IMR-90 (cell line): ENCODE measurements around the gene TBL3. TPM values are rescaled to one million over a fixed set of nuclear protein-coding genes. Genes with fewer than 3 reads are reported as not detected.
A peak's percentile ranks its signal among the peaks of the same experiment; 100 is the strongest.

ENCODE experiments used
- ATAC-seq: fragments of 200-7000 bp; cut with Tn5 transposase; 2 replicates; pipeline ENCODE4 v1.9.1; 2020; ENCODE audit warnings: low read depth, mild to moderate bottlenecking, moderate library complexity
- BruUV-seq: library from RNA; stranded (reverse); fragments of 400-500 nt; replicated peaks from 2 replicates; lab custom pipeline; 2021; lab: Mats Ljungman, UMichigan
- CTCF ChIA-PET: fragments of 300-600 bp; formaldehyde crosslinking; extraction: SDS; loops from one replicate; lab custom pipeline; 2021; ENCODE audit warnings: antibody characterized with exemption; lab: Yijun Ruan, JAX
- POLR2A ChIA-PET: fragments of 300-600 bp; sonication (Branson Sonifier 250); formaldehyde crosslinking; loops from one replicate; lab custom pipeline; 2022; ENCODE audit warnings: antibody characterized with exemption; ENCODE audit not compliant: unreplicated experiment; lab: Charles Lee
- DNase-seq: peaks from one replicate; pipeline ENCODE4 v3.0.0; 2013
- H2AFZ ChIP-seq: replicated peaks from 2 replicates; pipeline ENCODE3; 2013; ENCODE audit warnings: low read length, mild to moderate bottlenecking; ENCODE audit not compliant: poor library complexity
- H2AK5ac ChIP-seq: 2 replicates; pipeline ENCODE4 v1.6.1; 2013; ENCODE audit warnings: low read depth, low read length, inconsistent platforms
- H2AK9ac ChIP-seq: replicated peaks from 2 replicates; pipeline ENCODE3; 2013; ENCODE audit warnings: mild to moderate bottlenecking, low read depth, low read length, moderate library complexity; ENCODE audit not compliant: poor library complexity
- H2BK120ac ChIP-seq: 2 replicates; pipeline ENCODE4 v1.6.1; 2013; ENCODE audit warnings: low read depth, low read length, inconsistent platforms
- H2BK15ac ChIP-seq: 3 replicates; pipeline ENCODE4 v1.6.1; 2013; ENCODE audit warnings: low read depth, low read length, inconsistent platforms
- H2BK20ac ChIP-seq: 2 replicates; pipeline ENCODE4 v1.6.1; 2013; ENCODE audit warnings: low read depth, mild to moderate bottlenecking, inconsistent platforms, low read length, moderate library complexity
- H2BK5ac ChIP-seq: 2 replicates; pipeline ENCODE4 v1.6.1; 2013; ENCODE audit warnings: mild to moderate bottlenecking, low read depth, low read length, inconsistent platforms; ENCODE audit not compliant: poor library complexity, severe bottlenecking
- H3K14ac ChIP-seq: replicated peaks from 2 replicates; pipeline ENCODE4 v1.6.1; 2013; ENCODE audit warnings: low read depth, low read length, inconsistent platforms
- H3K18ac ChIP-seq: 2 replicates; pipeline ENCODE4 v1.6.1; 2013; ENCODE audit warnings: low read depth, low read length, control low read depth
- H3K23ac ChIP-seq: 2 replicates; pipeline ENCODE4 v1.6.1; 2013; ENCODE audit warnings: low read depth, low read length, inconsistent platforms
- H3K27ac ChIP-seq: 2 replicates; pipeline ENCODE4 v1.5.1; 2013; ENCODE audit warnings: mild to moderate bottlenecking, control low read depth, low read length; ENCODE audit not compliant: insufficient read depth
- H3K27me3 ChIP-seq: 2 replicates; pipeline ENCODE4 v1.6.1; 2013; ENCODE audit warnings: low read length; ENCODE audit not compliant: control insufficient read depth, insufficient read depth
- H3K36me3 ChIP-seq: 2 replicates; pipeline ENCODE4 v1.6.1; 2013; ENCODE audit warnings: low read length, mixed read lengths; ENCODE audit not compliant: control insufficient read depth, insufficient read depth
- H3K4ac ChIP-seq: 2 replicates; pipeline ENCODE4 v1.6.1; 2013; ENCODE audit warnings: low read depth, low read length, inconsistent platforms
- H3K4me1 ChIP-seq: 2 replicates; pipeline ENCODE4 v1.6.1; 2013; ENCODE audit warnings: low read length, mixed read lengths; ENCODE audit not compliant: control insufficient read depth, insufficient read depth
- H3K4me2 ChIP-seq: 2 replicates; pipeline ENCODE4 v1.6.1; 2013; ENCODE audit warnings: low read depth, mild to moderate bottlenecking, control low read depth, low read length, moderate library complexity
- H3K4me3 ChIP-seq: 2 replicates; pipeline ENCODE4 v1.5.1; 2013; ENCODE audit warnings: low read depth, mild to moderate bottlenecking, control low read depth, low read length, moderate library complexity; ENCODE audit not compliant: insufficient read depth
- H3K56ac ChIP-seq: 2 replicates; pipeline ENCODE4 v1.6.1; 2013; ENCODE audit warnings: low read length, inconsistent platforms; ENCODE audit not compliant: insufficient read depth; ENCODE audit errors: extremely low read depth
- H3K79me1 ChIP-seq, 2 experiments: 2 replicates each; pipeline ENCODE4 v1.6.1; 2013; ENCODE audit warnings: low read length in 2 of 2, inconsistent platforms in 1 of 2, low read depth in 1 of 2
- H3K9ac ChIP-seq: 2 replicates; pipeline ENCODE4 v1.6.1; 2013; ENCODE audit warnings: low read depth, low read length, control low read depth
- H3K9me1 ChIP-seq: 2 replicates; pipeline ENCODE4 v1.6.1; 2013; ENCODE audit warnings: low read length, inconsistent platforms; ENCODE audit not compliant: insufficient read depth
- H3K9me3 ChIP-seq: 2 replicates; pipeline ENCODE4 v1.6.1; 2013; ENCODE audit warnings: low read length; ENCODE audit not compliant: control insufficient read depth, insufficient read depth
- H4K20me1 ChIP-seq: 2 replicates; pipeline ENCODE4 v1.6.1; 2013; ENCODE audit warnings: low read length, inconsistent platforms; ENCODE audit not compliant: insufficient read depth
- H4K5ac ChIP-seq: 2 replicates; pipeline ENCODE4 v1.6.1; 2013; ENCODE audit warnings: mild to moderate bottlenecking, low read depth, low read length, control low read depth
- H4K8ac ChIP-seq, 2 experiments: 2 replicates each; pipeline ENCODE4 v1.6.1; 2013; ENCODE audit warnings: low read depth in 2 of 2, low read length in 2 of 2, control low read depth in 1 of 2, inconsistent platforms in 1 of 2
- H4K91ac ChIP-seq: 2 replicates; pipeline ENCODE4 v1.6.1; 2013; ENCODE audit warnings: low read depth, low read length, inconsistent platforms; ENCODE audit not compliant: insufficient read depth
- CHD1 ChIP-seq: IDR thresholded peaks from 2 replicates; pipeline ENCODE4 v1.6.1; 2012; ENCODE audit warnings: low read depth, low read length, improper control_type of control experiment
- FOS ChIP-seq: fragments of 150-350 bp; IDR thresholded peaks from 2 replicates; pipeline ENCODE4 v1.6.1; 2016; ENCODE audit warnings: low read depth, low read length
- MXI1 ChIP-seq: IDR thresholded peaks from 2 replicates; pipeline ENCODE4 v1.6.1; 2012; ENCODE audit warnings: low read depth, mild to moderate bottlenecking, low read length, moderate library complexity, borderline replicate concordance
- POLR2A ChIP-seq: IDR thresholded peaks from 2 replicates; pipeline ENCODE4 v1.6.1; 2012; ENCODE audit warnings: mild to moderate bottlenecking, low read depth, low read length
- RAD21 ChIP-seq: IDR thresholded peaks from 2 replicates; pipeline ENCODE4 v1.6.1; 2012; ENCODE audit warnings: low read length, improper control_type of control experiment
- RCOR1 ChIP-seq: IDR thresholded peaks from 2 replicates; pipeline ENCODE4 v1.6.1; 2012; ENCODE audit warnings: mild to moderate bottlenecking, low read length, improper control_type of control experiment; ENCODE audit not compliant: insufficient replicate concordance
- WGBS, 2 experiments: methylation state at CpG; one replicate each; pipeline versions ENCODE4 v1.1.5 to v1.1.7; 2013; ENCODE audit warnings: missing lambda C conversion rate in 2 of 2; ENCODE audit not compliant: insufficient read length in 1 of 2; ENCODE audit errors: extremely low coverage in 2 of 2; 5-methylcytosine and 5-hydroxymethylcytosine counted together
- dilution Hi-C: fragments of 300-500 bp; cut with HindIII; formaldehyde crosslinking; loops from one replicate; pipeline ENCODE4 v1.14.3; 2018; ENCODE audit warnings: low sequenced_read_pairs; ENCODE audit not compliant: unreplicated experiment
- in situ Hi-C: fragments of 300-500 bp; cut with MboI; formaldehyde crosslinking; loops from 3 replicates; pipeline ENCODE4 v1.14.3; 2019; ENCODE audit warnings: low sequenced_read_pairs, inconsistent platforms, mixed read lengths
- intact Hi-C: fragments of 100-400 bp; cut with micrococcal nuclease; formaldehyde crosslinking; loops from 2 replicates; pipeline ENCODE4 v1.10.0; 2022
- polyA plus RNA-seq, 3 experiments: library from polyadenylated mRNA; depleted of rRNA; stranded (reverse); fragments of >200 nt; gene quantifications; 2 replicates each; pipeline ENCODE4 v1.2.3, GENCODE V29; 2012; ENCODE audit warnings: low replicate concordance in 1 of 3
- total RNA-seq: library from RNA; depleted of rRNA; stranded (reverse); fragments of >200 nt; gene quantifications from 2 replicates; pipeline ENCODE4 v1.2.3, GENCODE V29; 2012
- TF ChIP-seq, protein P1 (sequence below): fragments of 150-350 bp; IDR thresholded peaks from 2 replicates; pipeline ENCODE4 v1.6.1; 2016; ENCODE audit warnings: low read depth, mild to moderate bottlenecking, low read length, moderate library complexity, borderline replicate concordance
- TF ChIP-seq, protein P2 (sequence below): conservative IDR thresholded peaks from 2 replicates; pipeline ENCODE4 v1.5.1; 2012; ENCODE audit warnings: mild to moderate bottlenecking, low read depth, low read length, improper control_type of control experiment

TBL3 gene
- total and polyA plus RNA-seq, 2 of the 4 experiments (the other 2 are of a cell fraction): 38.5 to 60.8 TPM

DNA sequence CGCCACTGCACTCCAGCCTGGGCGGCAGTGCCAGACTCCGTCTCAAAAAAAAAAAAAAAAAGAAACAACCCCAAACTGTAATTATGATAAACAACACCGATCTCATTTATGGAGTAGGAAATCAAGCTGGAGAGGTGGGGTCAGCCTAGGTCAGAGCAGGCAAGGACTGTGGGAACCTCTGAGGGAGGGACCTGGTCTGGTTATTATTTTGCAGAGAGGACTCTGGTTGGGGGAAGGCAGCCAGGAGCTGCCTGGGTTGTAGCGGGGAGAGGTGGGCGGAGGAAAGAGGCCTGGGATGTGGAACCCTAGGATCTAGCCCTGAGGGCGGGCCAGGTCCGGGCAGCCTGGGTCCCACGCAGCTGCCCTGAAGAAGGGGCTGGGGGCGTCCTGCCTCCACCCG lies 42.7 kb upstream of the TBL3 start:
- H3K18ac ChIP-seq: no peak overlapping the region; the same call in 1 of the 2 replicates
- TF ChIP-seq, protein P1, sequence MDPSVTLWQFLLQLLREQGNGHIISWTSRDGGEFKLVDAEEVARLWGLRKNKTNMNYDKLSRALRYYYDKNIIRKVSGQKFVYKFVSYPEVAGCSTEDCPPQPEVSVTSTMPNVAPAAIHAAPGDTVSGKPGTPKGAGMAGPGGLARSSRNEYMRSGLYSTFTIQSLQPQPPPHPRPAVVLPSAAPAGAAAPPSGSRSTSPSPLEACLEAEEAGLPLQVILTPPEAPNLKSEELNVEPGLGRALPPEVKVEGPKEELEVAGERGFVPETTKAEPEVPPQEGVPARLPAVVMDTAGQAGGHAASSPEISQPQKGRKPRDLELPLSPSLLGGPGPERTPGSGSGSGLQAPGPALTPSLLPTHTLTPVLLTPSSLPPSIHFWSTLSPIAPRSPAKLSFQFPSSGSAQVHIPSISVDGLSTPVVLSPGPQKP: no peak
- TF ChIP-seq POLR2A (no peak), RCOR1 (no peak), MXI1 (no peak), CHD1 (no peak), RAD21 (no peak), FOS (no peak)
- TF ChIP-seq, protein P2, sequence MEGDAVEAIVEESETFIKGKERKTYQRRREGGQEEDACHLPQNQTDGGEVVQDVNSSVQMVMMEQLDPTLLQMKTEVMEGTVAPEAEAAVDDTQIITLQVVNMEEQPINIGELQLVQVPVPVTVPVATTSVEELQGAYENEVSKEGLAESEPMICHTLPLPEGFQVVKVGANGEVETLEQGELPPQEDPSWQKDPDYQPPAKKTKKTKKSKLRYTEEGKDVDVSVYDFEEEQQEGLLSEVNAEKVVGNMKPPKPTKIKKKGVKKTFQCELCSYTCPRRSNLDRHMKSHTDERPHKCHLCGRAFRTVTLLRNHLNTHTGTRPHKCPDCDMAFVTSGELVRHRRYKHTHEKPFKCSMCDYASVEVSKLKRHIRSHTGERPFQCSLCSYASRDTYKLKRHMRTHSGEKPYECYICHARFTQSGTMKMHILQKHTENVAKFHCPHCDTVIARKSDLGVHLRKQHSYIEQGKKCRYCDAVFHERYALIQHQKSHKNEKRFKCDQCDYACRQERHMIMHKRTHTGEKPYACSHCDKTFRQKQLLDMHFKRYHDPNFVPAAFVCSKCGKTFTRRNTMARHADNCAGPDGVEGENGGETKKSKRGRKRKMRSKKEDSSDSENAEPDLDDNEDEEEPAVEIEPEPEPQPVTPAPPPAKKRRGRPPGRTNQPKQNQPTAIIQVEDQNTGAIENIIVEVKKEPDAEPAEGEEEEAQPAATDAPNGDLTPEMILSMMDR: no peak
- H3K4me1 ChIP-seq: no peaks in the 10 kb centered on the region
- in situ Hi-C loops (no loop called here), intact Hi-C loops (loop anchor here (1.0 kb wide), 2 partner anchors 66 to 117 kb away; no protein-coding TSS in a partner anchor), dilution Hi-C loops (no loop called here)
- H4K5ac ChIP-seq: 0 out of 2 replicates have a peak overlapping the region, but pooled peaks have one; percentile 69
- no peak overlapping the region for H2BK120ac ChIP-seq
- H2BK15ac ChIP-seq: no peak overlapping the region
- no CpG with 5 or more reads among the region's 11 CpGs for WGBS, 2 experiments
- H4K91ac ChIP-seq: peak overlapping the region; percentile 56; the same call in 1 of the 2 replicates
- no peak overlapping the region for H3K23ac ChIP-seq
- H2AFZ ChIP-seq: peak overlapping the region; percentile 97
- no peak overlapping the region for H2BK20ac ChIP-seq
- 0 out of 2 replicates have a peak overlapping the region, but pooled peaks have one; percentile 64 for H3K4ac ChIP-seq
- no peaks in the 10 kb centered on the region for H3K9me1 ChIP-seq
- no peaks in the 10 kb centered on the region for H3K9me3 ChIP-seq
- peak overlapping the region; percentile 56 for H3K4me3 ChIP-seq
- BruUV-seq: no TSS peak
- ChIA-PET CTCF (interaction anchor here (0.6 to 1.5 kb wide), 4 partner anchors 14 to 102 kb away, joined by 3 to 6 read pairs (median 4); partner anchors contain the start of genes FAHD1 and HAGH), POLR2A (no interaction called here)
- no peaks in the 10 kb centered on the region for H3K36me3 ChIP-seq
- peak overlapping the region; percentile 48 for H3K4me2 ChIP-seq
- H3K9ac ChIP-seq: peak overlapping the region; percentile 46
- no peaks in the 10 kb centered on the region for H3K79me1 ChIP-seq
- H4K8ac ChIP-seq: peak overlapping the region; percentile 74 to 83; a peak in 3 of 4 replicates
- H3K27me3 ChIP-seq: peaks cover 11% of the 10 kb centered on the region
- no peak overlapping the region for H3K27ac ChIP-seq
- no peak overlapping the region for H2BK5ac ChIP-seq
- H3K14ac ChIP-seq: peak overlapping the region; percentile 71; the same call in 1 of the 2 replicates
- no peak overlapping the region for H3K56ac ChIP-seq
- H4K20me1 ChIP-seq: no peaks in the 10 kb centered on the region
- H2AK5ac ChIP-seq: no peak overlapping the region
- peak; percentile 44 for ATAC-seq
- no peak overlapping the region for H2AK9ac ChIP-seq
- no peak for DNase-seq
